Left kidney (tissue), 2 donors: ENCODE data around the gene DNMT3L. TPM values are rescaled to one million over a fixed set of nuclear protein-coding genes. Genes with fewer than 3 reads are reported as not detected.

Source experiments
- DNase-seq: peaks from one replicate; pipeline ENCODE4 v3.0.0-alpha.2; 2013
- polyA plus RNA-seq: library from polyadenylated mRNA; unstranded; fragments of 120-200 nt; gene quantifications from one replicate; pipeline ENCODE4 v1.2.1, GENCODE V29; 2013; ENCODE audit not compliant: insufficient read length

The DNMT3L gene
- polyA plus RNA-seq, 1 donor = not detected

GRCh38 chr21:44279354-44280260 is 17.9 kb upstream of the DNMT3L start:
- DNase-seq = no peak

- no peak for DNase-seq
Measured at GRCh38 chr21:44275041-44275440, 13.3 kb upstream of the DNMT3L start.

- DNase-seq = no peak
Measured at GRCh38 chr21:44273046-44273445, 11.3 kb upstream of the DNMT3L start.

GRCh38 chr21:44272284-44272858 is 10.7 kb upstream of the DNMT3L start:
- DNase-seq = no peak

- no peak for DNase-seq
Measured at GRCh38 chr21:44271558-44272283, 10.0 kb upstream of the DNMT3L start.

DNA sequence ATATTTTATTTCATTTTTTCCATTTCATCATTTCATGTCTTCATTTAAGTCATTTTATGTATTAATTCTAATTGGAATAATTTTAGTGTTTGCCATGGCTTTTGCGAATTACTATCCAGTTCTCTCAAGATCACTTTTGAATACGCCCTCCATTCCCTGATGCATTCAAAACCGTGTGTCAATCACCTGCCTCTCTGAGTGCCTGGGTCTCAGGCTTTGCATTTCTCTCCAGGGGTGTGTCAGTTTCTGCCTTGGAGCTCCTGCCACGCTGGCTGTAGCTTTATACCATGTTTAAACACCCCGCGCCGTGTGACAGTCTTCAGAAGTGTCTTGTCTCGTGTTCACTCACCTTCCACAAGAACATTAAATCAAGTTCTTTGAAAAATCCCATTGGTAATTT is 7.4 kb upstream of the DNMT3L start:
- no peak for DNase-seq

- no peak for DNase-seq
Measured at GRCh38 chr21:44267655-44268142, 6.0 kb upstream of the DNMT3L start.

- DNase-seq = no peak
Measured at GRCh38 chr21:44265734-44266270, 4.1 kb upstream of the DNMT3L start.

GRCh38 chr21:44263768-44264167 is 2.1 kb upstream of the DNMT3L start:
- DNase-seq = no peak

- DNase-seq = peak; percentile 41
Measured at GRCh38 chr21:44263221-44263760, 1.6 kb upstream of the DNMT3L start.

DNA sequence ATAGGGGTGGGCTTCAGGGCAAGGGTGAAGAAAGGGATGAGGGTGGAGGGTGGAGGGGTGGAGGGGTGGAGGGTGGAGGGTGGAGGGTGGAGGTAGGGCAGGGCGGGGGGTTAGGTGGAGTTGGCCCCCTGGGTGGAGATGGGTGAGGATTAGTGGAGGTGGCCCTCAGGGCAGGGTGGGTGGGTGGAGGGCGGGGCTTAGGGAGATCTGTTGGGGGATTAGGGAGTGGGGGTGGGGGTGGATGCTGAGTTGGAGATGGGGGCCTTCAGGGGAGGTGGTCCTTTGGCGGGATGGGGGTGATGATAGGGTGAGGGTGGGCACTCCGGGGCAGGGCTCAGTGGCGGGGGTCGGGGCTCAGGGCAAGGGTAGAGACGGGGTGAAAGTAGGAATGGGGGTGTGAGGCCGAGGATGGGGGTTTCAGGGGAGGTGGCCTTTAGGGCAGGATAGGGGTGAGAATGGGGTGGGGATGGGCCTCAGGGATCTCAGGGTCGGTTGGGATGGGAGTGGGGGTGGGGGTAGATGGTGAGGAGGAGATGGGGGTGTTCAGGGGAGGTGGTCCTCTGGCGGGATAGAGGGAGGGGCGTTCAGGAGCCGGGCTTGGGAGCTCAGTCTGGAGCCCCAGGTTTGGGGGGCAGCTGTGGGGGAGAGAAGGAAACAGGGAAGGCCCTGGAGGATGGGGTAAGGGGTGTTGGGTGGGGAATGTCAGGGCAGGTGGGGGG is 800 bp upstream of the DNMT3L start:
- DNase-seq = no peak

GRCh38 chr21:44260791-44261631 is 686 bp downstream of the DNMT3L start:
- no peak for DNase-seq

- DNase-seq = no peak
Measured at GRCh38 chr21:44260066-44260465, 1.6 kb downstream of the DNMT3L start.

- DNase-seq = no peak
Measured at GRCh38 chr21:44259082-44259705, 2.5 kb downstream of the DNMT3L start.

DNA sequence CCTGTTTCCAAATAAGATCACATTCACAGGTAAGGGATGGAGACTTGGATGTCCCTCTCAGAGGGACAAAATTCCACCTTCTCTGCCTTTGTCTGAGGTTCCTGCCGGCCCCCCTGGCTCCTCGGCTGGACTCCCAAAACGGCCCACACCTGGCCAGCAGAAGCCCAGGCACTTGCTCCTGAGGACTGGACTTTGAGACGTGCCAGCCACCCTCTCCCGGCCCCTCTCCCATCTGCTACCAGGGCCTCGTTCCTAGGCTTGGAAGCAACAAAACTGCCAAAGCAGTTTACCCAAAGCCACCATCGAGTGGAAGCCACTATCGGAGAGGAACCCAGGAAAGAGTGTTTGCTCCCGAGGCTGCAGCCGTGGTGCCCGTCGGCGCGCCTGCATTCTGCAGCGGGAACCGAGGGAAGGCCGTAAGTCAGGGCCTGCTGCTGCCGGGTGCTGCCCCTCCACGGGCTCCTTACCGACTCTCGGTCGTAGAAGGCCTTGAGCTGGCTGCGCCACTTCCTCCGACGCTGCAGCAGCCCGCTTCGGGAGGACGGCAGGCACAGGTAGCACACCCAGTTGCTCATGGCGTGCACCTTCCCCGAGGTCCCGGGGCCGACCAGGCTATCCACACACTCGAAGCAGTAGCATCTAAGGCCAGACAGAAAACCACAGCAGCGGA is 3.5 kb downstream of the DNMT3L start:
- no peak for DNase-seq

- DNase-seq = no peak
Measured at GRCh38 chr21:44255511-44255981, 6.2 kb downstream of the DNMT3L start.

DNA sequence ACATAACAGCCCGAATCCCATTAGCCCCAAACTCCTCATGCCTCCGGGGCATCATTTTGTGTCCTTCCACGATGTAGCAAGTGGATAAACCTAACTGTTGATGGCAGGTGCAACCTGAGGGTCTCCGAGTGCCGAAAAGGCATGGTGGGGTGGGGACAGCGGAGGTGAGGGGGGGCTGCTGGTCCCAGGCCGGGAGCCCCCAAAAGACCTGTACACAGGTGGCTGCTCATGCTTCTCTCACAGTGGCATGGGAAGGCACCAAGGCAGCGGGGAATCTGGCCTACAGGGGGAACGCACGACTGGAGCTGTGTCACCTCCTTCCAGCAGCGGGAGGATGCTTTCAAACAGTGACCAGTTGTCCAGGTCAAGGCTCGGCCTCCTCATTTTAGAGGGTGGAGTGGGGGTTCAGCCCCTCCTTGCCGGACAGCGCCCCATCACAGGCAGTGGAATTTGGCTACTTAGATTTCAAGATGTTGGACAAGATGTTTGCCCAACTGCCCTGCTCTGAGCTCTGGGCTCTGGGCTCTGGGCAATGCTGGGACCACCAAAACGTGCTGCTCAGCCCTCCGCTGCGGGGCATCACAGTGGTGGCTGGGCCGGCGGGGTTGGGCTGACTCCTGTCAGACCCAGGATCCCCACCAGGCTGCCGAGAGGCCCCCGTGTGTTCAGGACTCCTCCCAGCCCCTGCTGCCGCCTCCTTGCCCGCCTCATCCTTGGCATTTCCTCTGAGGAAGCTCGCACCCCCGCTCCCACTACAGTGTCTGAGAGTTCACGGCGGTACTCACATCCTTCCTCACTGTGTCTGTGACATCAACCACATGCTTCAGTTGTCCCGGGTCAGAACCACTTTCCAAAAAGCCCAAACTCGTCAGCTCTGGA is 7.6 kb downstream of the DNMT3L start:
- DNase-seq = no peak
